Measurements from ENCODE around the gene TBC1D21. TPM values are rescaled to one million over a fixed set of nuclear protein-coding genes. Genes with fewer than 3 reads are reported as not detected.

TBC1D21 gene
- total RNA-seq, 1 donor from 2014 or later, result not detected

DNA sequence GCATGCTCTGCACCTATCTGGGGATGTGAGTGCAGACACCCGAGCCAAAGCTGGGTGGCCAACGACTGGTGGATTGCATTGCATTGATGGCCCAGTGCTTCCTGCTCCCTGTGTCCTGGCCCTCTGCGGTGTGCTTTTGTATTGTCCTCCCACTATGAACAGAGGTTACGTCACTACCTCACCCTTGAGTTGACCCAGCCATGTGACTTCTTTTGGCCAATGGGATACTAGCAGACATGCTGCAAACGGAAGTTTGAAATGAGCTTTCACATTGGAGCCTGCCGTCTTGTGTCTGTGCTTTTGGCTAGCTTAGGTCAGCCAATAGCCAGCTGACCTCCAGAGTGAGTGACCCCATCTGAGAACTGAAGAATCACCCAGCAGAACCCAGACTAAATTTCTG lies 15.3 kb upstream of the TBC1D21 start:
- no peaks in the 10 kb centered on the region for H3K36me3 Mint-ChIP-seq (ENCODE audit: low read depth)
- no peak overlapping the region for H3K27ac Mint-ChIP-seq
- no peak for DNase-seq
- no peak for ATAC-seq (ENCODE audit: low read depth)
- intact Hi-C loops (cut with micrococcal nuclease), result no loop called here
- H3K4me1 Mint-ChIP-seq, result no peaks in the 10 kb centered on the region
- TF ChIP-seq, protein P1, sequence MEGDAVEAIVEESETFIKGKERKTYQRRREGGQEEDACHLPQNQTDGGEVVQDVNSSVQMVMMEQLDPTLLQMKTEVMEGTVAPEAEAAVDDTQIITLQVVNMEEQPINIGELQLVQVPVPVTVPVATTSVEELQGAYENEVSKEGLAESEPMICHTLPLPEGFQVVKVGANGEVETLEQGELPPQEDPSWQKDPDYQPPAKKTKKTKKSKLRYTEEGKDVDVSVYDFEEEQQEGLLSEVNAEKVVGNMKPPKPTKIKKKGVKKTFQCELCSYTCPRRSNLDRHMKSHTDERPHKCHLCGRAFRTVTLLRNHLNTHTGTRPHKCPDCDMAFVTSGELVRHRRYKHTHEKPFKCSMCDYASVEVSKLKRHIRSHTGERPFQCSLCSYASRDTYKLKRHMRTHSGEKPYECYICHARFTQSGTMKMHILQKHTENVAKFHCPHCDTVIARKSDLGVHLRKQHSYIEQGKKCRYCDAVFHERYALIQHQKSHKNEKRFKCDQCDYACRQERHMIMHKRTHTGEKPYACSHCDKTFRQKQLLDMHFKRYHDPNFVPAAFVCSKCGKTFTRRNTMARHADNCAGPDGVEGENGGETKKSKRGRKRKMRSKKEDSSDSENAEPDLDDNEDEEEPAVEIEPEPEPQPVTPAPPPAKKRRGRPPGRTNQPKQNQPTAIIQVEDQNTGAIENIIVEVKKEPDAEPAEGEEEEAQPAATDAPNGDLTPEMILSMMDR (IDR thresholded peaks at IDR 0.05), result no peak
- peaks cover 34% of the 10 kb centered on the region for H3K27me3 Mint-ChIP-seq
- peaks cover under 1% of the 10 kb centered on the region for H3K9me3 Mint-ChIP-seq
- no peak overlapping the region for H3K4me3 Mint-ChIP-seq
- CTCF ChIA-PET, result no interaction called here
- POLR2A ChIA-PET, result no interaction called here

DNA sequence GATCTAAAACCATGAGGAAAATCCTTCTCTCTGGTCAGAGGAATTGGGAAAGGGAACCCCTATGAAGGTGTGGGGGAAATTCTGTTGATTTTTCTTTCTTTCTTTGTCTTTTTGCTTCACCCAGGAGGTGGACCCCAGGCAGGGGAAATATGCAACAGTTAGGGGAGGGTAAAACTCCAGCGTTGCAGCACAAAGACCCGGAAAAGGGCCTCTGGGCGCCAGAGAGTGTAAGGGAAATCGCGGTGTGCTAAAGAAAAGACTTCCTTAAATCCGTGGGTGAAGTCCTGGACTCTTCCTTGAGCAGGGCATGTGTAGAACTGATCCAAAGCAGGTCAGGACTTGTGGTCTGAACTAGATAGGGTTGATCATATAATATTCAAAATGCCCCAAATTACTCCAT lies 11.1 kb upstream of the TBC1D21 start:
- ATAC-seq (ENCODE audit: low read depth) (no peak), DNase-seq (no peak)
- TF ChIP-seq, protein P1 (IDR thresholded peaks at IDR 0.05), result no peak
- Mint-ChIP-seq H3K9me3 (peaks cover 5% of the 10 kb centered on the region), H3K27me3 (peaks cover 28% of the 10 kb centered on the region), H3K27ac (no peak overlapping the region), H3K4me3 (no peak overlapping the region), H3K36me3 (ENCODE audit: low read depth) (no peaks in the 10 kb centered on the region), H3K4me1 (no peaks in the 10 kb centered on the region)
- ChIA-PET CTCF (no interaction called here), POLR2A (no interaction called here)
- intact Hi-C loops (cut with micrococcal nuclease), result no loop called here

DNA sequence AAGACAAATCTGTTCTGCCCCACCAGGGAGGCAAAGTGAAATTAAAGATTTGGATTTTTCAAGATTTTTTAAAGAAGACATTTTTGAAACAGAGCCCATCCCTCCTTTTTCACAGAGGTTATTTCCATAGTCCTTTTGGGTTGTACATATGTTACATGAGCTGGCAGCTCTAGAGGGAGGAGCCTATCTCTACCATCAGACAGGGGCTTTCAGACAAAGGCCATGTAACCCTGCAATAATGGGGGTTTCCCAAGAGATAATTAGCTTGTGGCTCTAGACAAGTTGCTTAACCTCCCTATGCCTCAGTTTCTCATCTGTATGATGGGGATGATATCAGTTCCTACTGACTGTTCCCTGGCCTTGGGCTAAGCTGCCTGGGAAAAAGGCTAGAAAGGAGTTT lies 8.0 kb upstream of the TBC1D21 start:
- intact Hi-C loops (cut with micrococcal nuclease), result no loop called here
- ATAC-seq (ENCODE audit: low read depth), result no peak
- ChIA-PET CTCF (no interaction called here), POLR2A (no interaction called here)
- Mint-ChIP-seq H3K4me1 (no peaks in the 10 kb centered on the region), H3K4me3 (no peak overlapping the region), H3K27me3 (peaks cover 33% of the 10 kb centered on the region), H3K27ac (no peak overlapping the region), H3K9me3 (peaks cover 5% of the 10 kb centered on the region), H3K36me3 (ENCODE audit: low read depth) (no peaks in the 10 kb centered on the region)
- TF ChIP-seq, protein P1 (IDR thresholded peaks at IDR 0.05), result no peak
- DNase-seq, result no peak

DNA sequence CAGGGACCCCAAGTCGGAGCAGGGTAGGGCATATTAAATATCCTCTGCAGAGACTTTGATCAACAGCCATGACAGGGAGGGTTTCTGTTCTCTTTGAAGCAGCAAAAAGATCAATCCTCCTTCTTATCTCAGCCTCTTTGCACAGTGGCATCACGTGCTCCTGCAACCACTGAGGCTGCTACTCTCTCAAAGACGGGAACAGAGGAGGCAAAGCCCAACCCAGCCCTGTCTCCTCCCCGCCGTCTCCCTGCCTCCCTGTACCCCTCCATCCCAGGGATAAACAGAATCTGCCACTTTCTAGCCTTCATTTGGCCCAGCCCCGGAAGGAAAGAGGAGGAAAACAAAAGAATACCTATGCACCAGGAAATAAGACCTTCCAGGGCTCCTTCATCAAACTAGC lies 7.5 kb upstream of the TBC1D21 start:
- no peaks in the 10 kb centered on the region for H3K36me3 Mint-ChIP-seq (ENCODE audit: low read depth)
- intact Hi-C loops (cut with micrococcal nuclease), result no loop called here
- POLR2A ChIA-PET, result no interaction called here
- CTCF ChIA-PET, result no interaction called here
- no peaks in the 10 kb centered on the region for H3K4me1 Mint-ChIP-seq
- no peak overlapping the region for H3K27ac Mint-ChIP-seq
- H3K4me3 Mint-ChIP-seq, result no peak overlapping the region
- peaks cover 29% of the 10 kb centered on the region for H3K27me3 Mint-ChIP-seq
- DNase-seq, result no peak
- TF ChIP-seq, protein P1 (IDR thresholded peaks at IDR 0.05), result no peak
- H3K9me3 Mint-ChIP-seq, result peaks cover 5% of the 10 kb centered on the region
- no peak for ATAC-seq (ENCODE audit: low read depth)

DNA sequence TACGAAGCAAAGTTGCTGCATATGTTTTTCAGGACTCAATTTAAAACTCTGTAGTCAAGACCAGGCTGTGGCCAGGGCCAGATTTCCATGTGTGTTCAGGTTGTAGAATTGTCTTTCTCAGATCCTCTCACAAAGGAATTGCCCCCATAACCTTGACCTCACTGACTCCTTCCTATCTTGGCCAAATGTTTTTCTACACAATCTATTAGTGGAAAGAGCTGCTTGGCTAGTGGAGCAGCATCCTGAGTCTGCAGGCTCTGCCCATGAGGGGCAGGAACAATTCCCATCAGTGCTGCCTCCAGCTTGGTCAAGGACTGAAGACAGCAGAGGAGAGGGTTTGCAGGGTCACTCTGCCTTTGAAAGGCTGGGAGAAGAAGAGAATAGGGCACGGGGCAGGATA lies 6.9 kb upstream of the TBC1D21 start:
- Mint-ChIP-seq H3K27me3 (peaks cover 32% of the 10 kb centered on the region), H3K4me3 (no peak overlapping the region), H3K27ac (no peak overlapping the region), H3K4me1 (no peaks in the 10 kb centered on the region), H3K36me3 (ENCODE audit: low read depth) (no peaks in the 10 kb centered on the region), H3K9me3 (peaks cover 5% of the 10 kb centered on the region)
- TF ChIP-seq, protein P1 (IDR thresholded peaks at IDR 0.05), result no peak
- ATAC-seq (ENCODE audit: low read depth), result no peak
- ChIA-PET CTCF (no interaction called here), POLR2A (no interaction called here)
- intact Hi-C loops (cut with micrococcal nuclease), result no loop called here
- no peak for DNase-seq
